Endodermal cell (in vitro differentiated cells): ENCODE data around the gene KAZN. TPM values are rescaled to one million over a fixed set of nuclear protein-coding genes. Genes with fewer than 3 reads are reported as not detected.

Experiments used
- DNase-seq: peaks from one replicate; pipeline ENCODE4 v3.0.0-alpha.2; 2017
- H3K27ac ChIP-seq: 2 replicates; pipeline ENCODE4 v1.5.1; 2013; ENCODE audit warnings: mild to moderate bottlenecking, low read depth, low read length, moderate library complexity
- H3K27me3 ChIP-seq: 2 replicates; pipeline ENCODE4 v1.6.1; 2013; ENCODE audit warnings: mild to moderate bottlenecking, low read length, moderate library complexity; ENCODE audit not compliant: insufficient read depth, control insufficient read depth, poor library complexity, severe bottlenecking
- H3K36me3 ChIP-seq: 2 replicates; pipeline ENCODE4 v1.7.0; 2013; ENCODE audit warnings: mild to moderate bottlenecking, low read length, moderate library complexity; ENCODE audit not compliant: control insufficient read depth, insufficient read depth
- H3K4me1 ChIP-seq: one replicate; pipeline ENCODE4 v1.7.0; 2013; ENCODE audit warnings: low read length; ENCODE audit not compliant: control insufficient read depth, insufficient read depth
- H3K4me3 ChIP-seq: 2 replicates; pipeline ENCODE4 v1.5.1; 2013; ENCODE audit warnings: mild to moderate bottlenecking, low read length, moderate library complexity
- H3K9ac ChIP-seq: 2 replicates; pipeline ENCODE4 v1.6.1; 2013; ENCODE audit warnings: mild to moderate bottlenecking, low read length, moderate library complexity; ENCODE audit not compliant: poor library complexity, severe bottlenecking; ENCODE audit errors: extremely low read depth
- H3K9me3 ChIP-seq: 2 replicates; pipeline ENCODE4 v1.6.1; 2013; ENCODE audit warnings: mild to moderate bottlenecking, low read length, moderate library complexity; ENCODE audit not compliant: control insufficient read depth
- H3K27ac Mint-ChIP-seq: 2 replicates; pipeline ENCODE4 v1.8.0; 2020; ENCODE audit warnings: mixed read lengths
- H3K27me3 Mint-ChIP-seq: 2 replicates; pipeline ENCODE4 v1.8.0; 2021; ENCODE audit warnings: mild to moderate bottlenecking, mixed read lengths; ENCODE audit not compliant: insufficient read depth
- H3K36me3 Mint-ChIP-seq: 2 replicates; pipeline ENCODE4 v1.8.0; 2020; ENCODE audit warnings: low read depth, mixed read lengths
- H3K4me1 Mint-ChIP-seq: 2 replicates; pipeline ENCODE4 v1.8.0; 2020; ENCODE audit warnings: mixed read lengths
- H3K4me3 Mint-ChIP-seq: 2 replicates; pipeline ENCODE4 v1.8.0; 2020; ENCODE audit warnings: mild to moderate bottlenecking, moderate library complexity, mixed read lengths
- H3K9me3 Mint-ChIP-seq: 2 replicates; pipeline ENCODE4 v1.8.0; 2020; ENCODE audit warnings: mild to moderate bottlenecking, mixed read lengths
- WGBS, 2 experiments: methylation state at CpG; one replicate each; pipeline versions ENCODE4 v1.1.5 to v1.1.7; 2013; ENCODE audit warnings: missing lambda C conversion rate in 2 of 2, mixed read lengths in 1 of 2; ENCODE audit not compliant: insufficient coverage in 1 of 2, insufficient read length in 1 of 2; 5-methylcytosine and 5-hydroxymethylcytosine counted together
- total RNA-seq, 2 donors: library from RNA; stranded (reverse); fragmentation: NEBNext Ultra II Directional in 1 of 2; extraction: Animal tissue kit (Norgen Biotek cat#: 25700) in 1 of 2; gene quantifications; 2 replicates in 1 of 2; 3 replicates in 1 of 2; pipeline ENCODE4 v1.2.1, GENCODE V29; 2021
- TF ChIP-seq, protein P1 (sequence below): fragments of 200-600 bp; sonication (generic); conservative IDR thresholded peaks from 2 replicates; pipeline ENCODE4 v1.5.0; 2021; ENCODE audit warnings: antibody characterized with exemption, mild to moderate bottlenecking

The KAZN gene
- total RNA-seq, 2 donors from 2014 or later: 12.4 to 13.9 TPM

DNA sequence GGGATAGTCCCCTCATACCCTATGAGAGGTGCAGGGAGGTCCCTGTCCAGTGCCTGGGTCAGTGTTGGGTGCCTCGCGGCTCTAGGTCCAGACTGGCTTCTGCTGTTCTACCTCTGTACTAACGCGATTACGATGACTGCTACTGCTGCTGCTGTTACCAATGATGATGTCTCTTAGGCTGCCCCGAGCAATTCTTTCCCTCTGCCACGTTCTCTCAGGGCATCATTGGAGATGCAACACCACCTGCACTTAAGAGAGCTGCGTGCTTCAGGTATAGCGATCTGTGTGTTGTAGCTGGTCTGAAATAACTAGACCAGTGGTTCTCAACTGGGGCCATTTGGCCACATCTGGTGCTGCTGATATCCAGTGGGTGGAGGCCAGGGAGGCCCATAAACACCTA lies 36.9 kb downstream of the KAZN start:
- H3K36me3 ChIP-seq: no peaks in the 10 kb centered on the region
- Mint-ChIP-seq H3K27me3 (no peaks in the 10 kb centered on the region), H3K9me3 (no peaks in the 10 kb centered on the region), H3K27ac (no peak overlapping the region), H3K36me3 (no peaks in the 10 kb centered on the region), H3K4me1 (peaks cover 16% of the 10 kb centered on the region), H3K4me3 (no peak overlapping the region)
- no peaks in the 10 kb centered on the region for H3K27me3 ChIP-seq
- 93 to 96% methylated on average over 9 of the region's 9 CpGs for WGBS, 2 experiments
- no peaks in the 10 kb centered on the region for H3K9me3 ChIP-seq
- no peak overlapping the region for H3K4me3 ChIP-seq
- no peak overlapping the region for H3K9ac ChIP-seq
- no peaks in the 10 kb centered on the region for H3K4me1 ChIP-seq
- TF ChIP-seq, protein P1, sequence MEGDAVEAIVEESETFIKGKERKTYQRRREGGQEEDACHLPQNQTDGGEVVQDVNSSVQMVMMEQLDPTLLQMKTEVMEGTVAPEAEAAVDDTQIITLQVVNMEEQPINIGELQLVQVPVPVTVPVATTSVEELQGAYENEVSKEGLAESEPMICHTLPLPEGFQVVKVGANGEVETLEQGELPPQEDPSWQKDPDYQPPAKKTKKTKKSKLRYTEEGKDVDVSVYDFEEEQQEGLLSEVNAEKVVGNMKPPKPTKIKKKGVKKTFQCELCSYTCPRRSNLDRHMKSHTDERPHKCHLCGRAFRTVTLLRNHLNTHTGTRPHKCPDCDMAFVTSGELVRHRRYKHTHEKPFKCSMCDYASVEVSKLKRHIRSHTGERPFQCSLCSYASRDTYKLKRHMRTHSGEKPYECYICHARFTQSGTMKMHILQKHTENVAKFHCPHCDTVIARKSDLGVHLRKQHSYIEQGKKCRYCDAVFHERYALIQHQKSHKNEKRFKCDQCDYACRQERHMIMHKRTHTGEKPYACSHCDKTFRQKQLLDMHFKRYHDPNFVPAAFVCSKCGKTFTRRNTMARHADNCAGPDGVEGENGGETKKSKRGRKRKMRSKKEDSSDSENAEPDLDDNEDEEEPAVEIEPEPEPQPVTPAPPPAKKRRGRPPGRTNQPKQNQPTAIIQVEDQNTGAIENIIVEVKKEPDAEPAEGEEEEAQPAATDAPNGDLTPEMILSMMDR: no peak
- no peak for DNase-seq
- H3K27ac ChIP-seq: no peak overlapping the region

DNA sequence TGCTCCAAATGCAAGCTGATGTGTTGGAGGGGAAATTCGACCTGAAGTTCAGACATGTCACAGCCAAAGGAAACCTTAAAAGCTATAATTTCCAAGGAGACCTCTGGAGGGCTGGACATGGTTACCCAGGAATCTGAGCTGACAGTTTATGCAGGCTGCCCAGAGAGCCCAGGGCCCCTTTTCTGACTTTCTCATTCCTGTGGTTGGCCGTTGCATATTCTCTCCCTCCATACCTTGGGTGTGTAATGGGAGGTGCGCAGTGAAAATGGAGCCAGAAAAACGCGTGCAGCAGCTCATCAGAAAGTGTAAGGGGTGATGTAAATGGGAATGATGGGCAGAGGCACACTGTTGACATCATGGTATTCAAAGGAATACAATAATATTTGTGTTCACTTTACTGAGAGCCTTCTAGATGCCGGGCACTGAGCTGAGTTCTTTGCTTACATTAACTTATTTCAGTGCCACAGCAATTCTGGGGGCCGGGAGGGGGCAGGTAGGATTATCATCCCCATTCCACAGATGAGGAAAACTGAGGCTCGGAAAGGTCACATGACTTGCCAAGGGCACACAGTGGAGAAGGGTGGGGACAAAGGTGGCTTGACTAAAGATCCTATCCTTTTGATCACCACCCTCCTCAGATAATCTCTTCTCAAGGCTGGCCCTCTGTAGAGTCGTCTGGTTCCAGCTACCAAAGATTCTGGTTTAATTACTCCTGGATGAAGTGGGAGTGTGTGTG lies 38.6 kb downstream of the KAZN start:
- WGBS, 2 experiments: 85 to 94% methylated on average over 5 to 9 of the region's 9 CpGs
- H3K4me3 Mint-ChIP-seq: no peak overlapping the region

DNA sequence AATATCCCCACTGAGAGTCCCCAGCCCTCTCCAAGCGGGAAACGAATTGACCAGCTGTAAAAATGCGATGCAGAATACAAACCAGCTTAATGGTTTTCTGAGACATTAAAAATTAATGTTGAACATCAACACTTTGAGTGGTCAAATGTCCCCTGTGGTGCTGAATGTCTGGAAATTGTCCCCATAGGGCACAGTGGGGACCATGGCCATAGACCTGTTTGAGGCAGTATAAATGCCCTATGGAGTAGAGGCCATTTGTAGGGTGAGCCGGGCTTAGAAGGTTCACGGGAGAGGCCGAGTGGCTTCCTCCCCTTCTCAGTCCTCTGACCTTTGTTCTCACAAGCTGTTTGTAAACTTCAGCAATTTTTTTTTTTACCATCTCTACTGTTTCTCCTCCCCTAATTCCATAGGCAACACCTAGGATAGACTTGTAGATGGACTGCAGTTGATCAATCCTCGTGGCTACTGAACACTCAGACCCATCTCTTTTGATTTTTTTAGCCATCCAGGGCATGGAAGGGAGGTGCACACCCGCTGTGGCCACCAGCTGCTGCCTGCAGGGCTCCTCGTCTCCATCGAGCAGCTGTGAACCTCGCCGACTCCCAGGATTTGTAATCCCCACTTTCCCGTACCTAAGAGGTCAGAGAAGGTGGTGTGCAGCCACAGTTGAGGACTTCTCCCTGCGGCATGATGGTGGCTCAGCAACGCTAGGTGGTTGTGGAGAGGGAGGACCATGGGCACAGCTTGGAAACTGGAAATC lies 41.0 kb downstream of the KAZN start:
- Mint-ChIP-seq H3K4me1 (peaks cover 10% of the 10 kb centered on the region), H3K4me3 (no peak overlapping the region), H3K27me3 (no peaks in the 10 kb centered on the region), H3K27ac (no peak overlapping the region), H3K9me3 (peaks cover 10% of the 10 kb centered on the region), H3K36me3 (peaks cover 2% of the 10 kb centered on the region)
- Histone ChIP-seq H3K27ac (no peak overlapping the region), H3K36me3 (no peaks in the 10 kb centered on the region), H3K27me3 (no peaks in the 10 kb centered on the region), H3K9ac (peak overlapping the region; percentile 11), H3K9me3 (peaks cover 13% of the 10 kb centered on the region), H3K4me1 (no peaks in the 10 kb centered on the region), H3K4me3 (no peak overlapping the region)
- no peak for DNase-seq
- TF ChIP-seq, protein P1: no peak
- 90 to 91% methylated on average over 9 to 15 of the region's 15 CpGs for WGBS, 2 experiments

More for the DNA sequence above, 38.6 kb downstream of the KAZN start:
- TF ChIP-seq, protein P1: no peak
- H3K36me3 ChIP-seq: no peaks in the 10 kb centered on the region
- Mint-ChIP-seq H3K4me1 (peaks cover 15% of the 10 kb centered on the region), H3K9me3 (no peaks in the 10 kb centered on the region), H3K36me3 (peaks cover 2% of the 10 kb centered on the region), H3K27ac (no peak overlapping the region), H3K27me3 (no peaks in the 10 kb centered on the region)
- H3K9me3 ChIP-seq: no peaks in the 10 kb centered on the region
- DNase-seq: no peak
- H3K27me3 ChIP-seq: no peaks in the 10 kb centered on the region
- H3K9ac ChIP-seq: no peak overlapping the region
- H3K4me1 ChIP-seq: no peaks in the 10 kb centered on the region
- H3K4me3 ChIP-seq: no peak overlapping the region
- H3K27ac ChIP-seq: no peak overlapping the region
